ENCODE data around the gene BIN1. TPM values are rescaled to one million over a fixed set of nuclear protein-coding genes. Genes with fewer than 3 reads are reported as not detected.

BIN1 gene
- total RNA-seq, 1 donor from 2014 or later, result 33.4 TPM

DNA sequence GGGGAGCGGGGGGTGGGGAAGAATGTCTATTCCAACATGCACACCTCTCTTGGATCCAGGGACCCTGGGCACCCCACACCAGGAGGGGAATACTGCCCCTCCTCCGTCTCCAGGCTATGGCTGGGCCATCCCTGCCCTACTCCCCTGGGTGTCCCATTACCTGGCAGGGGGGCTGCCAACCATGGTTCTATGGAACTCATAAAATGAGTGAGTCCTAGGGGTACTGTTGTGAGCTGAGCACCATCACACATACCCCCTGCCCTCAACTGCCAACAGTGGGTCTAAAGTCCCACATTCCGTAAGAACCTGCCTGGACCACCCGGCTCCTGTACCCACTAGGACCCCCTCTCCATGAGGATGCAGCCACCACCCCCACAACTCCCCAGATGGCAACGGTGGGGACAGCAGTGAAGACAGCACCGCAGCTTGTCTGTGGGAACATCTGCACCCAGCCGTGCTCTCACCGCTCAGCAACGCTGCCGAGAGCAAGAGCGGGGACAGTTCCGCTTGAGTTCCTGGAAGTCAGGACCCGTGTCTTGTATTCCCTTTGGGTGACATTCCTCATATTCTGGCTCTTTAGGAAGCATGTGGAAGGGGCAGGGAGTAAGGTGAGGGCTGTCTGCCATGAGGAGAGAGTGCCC, 41.5 kb downstream of the BIN1 start:
- peak overlapping the region; percentile 78 for H3K27ac ChIP-seq
- no peak overlapping the region for H3K4me3 ChIP-seq
- DNase-seq, result no peak
- no peak for ATAC-seq
- H3K36me3 ChIP-seq, result peaks cover 4% of the 10 kb centered on the region
- H3K9me3 ChIP-seq, result no peaks in the 10 kb centered on the region
- TF ChIP-seq, protein P1, sequence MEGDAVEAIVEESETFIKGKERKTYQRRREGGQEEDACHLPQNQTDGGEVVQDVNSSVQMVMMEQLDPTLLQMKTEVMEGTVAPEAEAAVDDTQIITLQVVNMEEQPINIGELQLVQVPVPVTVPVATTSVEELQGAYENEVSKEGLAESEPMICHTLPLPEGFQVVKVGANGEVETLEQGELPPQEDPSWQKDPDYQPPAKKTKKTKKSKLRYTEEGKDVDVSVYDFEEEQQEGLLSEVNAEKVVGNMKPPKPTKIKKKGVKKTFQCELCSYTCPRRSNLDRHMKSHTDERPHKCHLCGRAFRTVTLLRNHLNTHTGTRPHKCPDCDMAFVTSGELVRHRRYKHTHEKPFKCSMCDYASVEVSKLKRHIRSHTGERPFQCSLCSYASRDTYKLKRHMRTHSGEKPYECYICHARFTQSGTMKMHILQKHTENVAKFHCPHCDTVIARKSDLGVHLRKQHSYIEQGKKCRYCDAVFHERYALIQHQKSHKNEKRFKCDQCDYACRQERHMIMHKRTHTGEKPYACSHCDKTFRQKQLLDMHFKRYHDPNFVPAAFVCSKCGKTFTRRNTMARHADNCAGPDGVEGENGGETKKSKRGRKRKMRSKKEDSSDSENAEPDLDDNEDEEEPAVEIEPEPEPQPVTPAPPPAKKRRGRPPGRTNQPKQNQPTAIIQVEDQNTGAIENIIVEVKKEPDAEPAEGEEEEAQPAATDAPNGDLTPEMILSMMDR (IDR thresholded peaks at IDR 0.05), result no peak
- H3K27me3 ChIP-seq, result no peaks in the 10 kb centered on the region
- peaks cover 36% of the 10 kb centered on the region for H3K4me1 ChIP-seq
- intact Hi-C loops (cut with DNase I), result loop anchor here (5.0 kb wide), 1 partner anchor 42 kb away; the partner anchor contains the start of gene BIN1

DNA sequence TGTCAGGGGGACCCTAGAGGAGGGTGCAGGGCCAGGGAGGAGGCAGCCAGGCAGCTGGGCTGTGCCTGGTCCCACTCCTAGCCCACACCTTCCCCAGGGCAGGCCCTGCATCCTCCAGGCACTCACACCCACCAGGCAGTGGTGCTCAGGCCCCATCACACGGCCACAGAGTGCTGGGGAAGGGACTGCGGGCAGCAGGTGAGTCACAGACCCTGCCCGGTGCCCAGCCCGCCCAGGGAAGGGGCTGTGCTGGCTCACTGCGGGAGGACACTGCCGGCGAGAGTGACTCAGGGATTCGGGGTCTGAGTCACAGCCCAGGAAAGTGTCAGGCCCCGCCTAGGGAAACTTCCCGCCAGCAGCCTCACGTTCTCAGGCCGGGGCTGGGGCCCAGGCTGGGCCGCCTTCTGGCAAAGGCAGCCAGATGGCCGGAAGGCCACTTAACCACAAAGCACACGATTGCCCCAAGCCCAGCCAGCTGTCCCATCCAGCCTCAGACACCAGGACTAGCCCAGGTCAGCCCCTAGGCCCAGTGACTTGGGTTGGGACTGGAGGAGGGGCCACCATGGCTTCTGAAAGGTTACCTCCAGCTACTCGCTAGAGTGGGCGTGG, 42.2 kb downstream of the BIN1 start:
- intact Hi-C loops (cut with DNase I), result loop anchor here (5.0 kb wide), 1 partner anchor 43 kb away; the partner anchor contains the start of gene BIN1
- TF ChIP-seq, protein P1 (IDR thresholded peaks at IDR 0.05), result no peak
- Histone ChIP-seq H3K27ac (peak overlapping the region; percentile 78), H3K4me1 (peaks cover 36% of the 10 kb centered on the region), H3K4me3 (no peak overlapping the region), H3K36me3 (no peaks in the 10 kb centered on the region), H3K27me3 (no peaks in the 10 kb centered on the region), H3K9me3 (no peaks in the 10 kb centered on the region)
- ATAC-seq (peak; percentile 81), DNase-seq (peak; percentile 86)

DNA sequence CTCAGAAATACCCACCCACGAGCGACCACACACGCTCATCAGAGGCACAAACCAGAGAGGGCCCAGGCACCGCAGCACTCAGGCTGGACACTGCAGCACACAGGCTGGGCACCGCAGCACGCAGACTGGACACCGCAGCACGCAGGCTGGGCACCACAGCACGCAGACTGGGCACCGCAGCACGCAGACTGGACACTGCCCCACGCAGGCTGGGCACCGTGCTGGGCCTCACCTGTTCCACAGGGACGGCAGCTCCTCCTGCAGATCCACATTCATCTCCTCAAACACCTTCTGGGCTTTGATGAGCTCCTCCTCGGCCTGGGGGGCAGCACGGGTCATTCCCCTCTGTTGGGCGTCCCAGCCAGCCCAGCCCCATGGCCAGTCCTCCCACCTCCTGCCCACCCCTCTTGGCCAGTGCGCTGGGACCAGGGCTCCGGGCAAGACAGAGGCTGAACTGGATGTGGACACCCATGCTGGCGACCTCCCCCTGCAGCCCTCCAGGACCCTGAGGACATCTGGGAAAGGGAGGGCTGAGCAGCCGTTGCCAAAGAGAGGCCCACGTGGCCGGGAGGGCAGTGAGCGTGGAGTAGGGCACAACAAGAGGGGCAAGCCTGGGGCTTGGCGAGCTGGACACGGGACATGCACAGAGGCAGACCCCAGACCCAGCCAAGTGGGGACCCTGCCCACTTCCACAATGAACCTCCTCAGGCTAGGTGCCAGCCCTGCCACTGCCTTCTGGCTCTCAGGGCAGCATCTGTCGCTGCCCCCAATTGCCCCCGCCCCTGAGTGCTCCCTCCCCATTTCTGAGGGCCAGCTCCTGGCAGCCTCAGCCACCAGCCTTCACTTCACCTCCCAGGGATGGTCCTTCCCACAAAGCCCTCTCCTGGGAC, 43.0 kb downstream of the BIN1 start:
- intact Hi-C loops (cut with DNase I), result no loop called here
- Histone ChIP-seq H3K27me3 (no peaks in the 10 kb centered on the region), H3K4me3 (no peak overlapping the region), H3K36me3 (no peaks in the 10 kb centered on the region), H3K4me1 (peaks cover 36% of the 10 kb centered on the region), H3K27ac (peak overlapping the region; percentile 78), H3K9me3 (no peaks in the 10 kb centered on the region)
- DNase-seq, result no peak
- no peak for ATAC-seq
- TF ChIP-seq, protein P1 (IDR thresholded peaks at IDR 0.05), result no peak

DNA sequence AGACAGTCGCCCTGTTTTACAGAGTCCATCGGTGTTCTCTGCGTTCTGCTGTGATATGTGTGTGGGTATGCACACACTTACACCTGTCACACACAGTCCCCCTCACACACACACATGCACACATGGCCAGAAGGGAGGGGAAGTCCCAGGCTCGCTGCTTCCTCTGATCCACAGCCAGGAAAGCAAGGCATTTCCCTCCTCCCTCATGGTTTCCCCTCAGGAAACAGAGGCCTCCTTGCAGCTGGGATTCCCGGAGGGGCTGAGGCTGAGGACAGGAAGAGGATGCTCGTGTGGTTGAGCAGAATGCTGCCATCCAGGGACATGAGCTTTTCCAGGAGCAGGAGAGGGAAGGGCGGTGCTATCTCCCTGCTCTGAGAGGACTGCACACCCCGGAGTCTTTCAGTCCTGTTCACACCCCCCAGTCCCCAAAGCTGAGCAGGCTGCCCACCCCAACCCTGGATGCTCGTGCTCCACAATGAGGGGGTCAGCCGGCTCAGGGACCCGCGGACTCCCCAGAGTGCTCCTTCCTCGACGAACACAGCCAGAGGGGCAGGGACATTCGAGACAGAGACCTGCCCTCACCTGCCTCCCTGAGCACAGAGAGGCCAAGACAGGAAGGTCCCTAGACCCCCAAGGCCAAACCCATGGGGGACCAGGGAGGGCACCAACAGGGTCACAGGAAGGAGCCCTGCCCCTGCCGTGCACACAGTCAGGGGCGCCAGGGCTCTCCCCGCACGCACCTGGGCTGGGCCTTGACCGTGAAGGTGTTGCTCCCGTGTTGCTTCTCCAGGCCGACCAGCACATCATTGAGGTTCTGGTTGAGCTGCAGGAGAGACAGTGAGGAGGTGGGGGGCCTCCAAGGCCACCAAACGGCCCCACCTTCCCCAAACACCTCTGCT, 45.3 kb downstream of the BIN1 start:
- ATAC-seq (no peak), DNase-seq (no peak)
- no peak overlapping the region for H3K4me3 ChIP-seq
- peaks cover 27% of the 10 kb centered on the region for H3K4me1 ChIP-seq
- H3K9me3 ChIP-seq, result no peaks in the 10 kb centered on the region
- no peaks in the 10 kb centered on the region for H3K36me3 ChIP-seq
- H3K27ac ChIP-seq, result no peak overlapping the region
- intact Hi-C loops (cut with DNase I), result no loop called here
- TF ChIP-seq, protein P1 (IDR thresholded peaks at IDR 0.05), result no peak
- H3K27me3 ChIP-seq, result no peaks in the 10 kb centered on the region
